Measurements from ENCODE around the gene UACA. TPM values are rescaled to one million over a fixed set of nuclear protein-coding genes. Genes with fewer than 3 reads are reported as not detected.

Gene UACA
- polyA plus RNA-seq, 1 donor (not counting 4 experiments of a cell fraction or from before 2014, with no cell fraction given), result 26.6 TPM

DNA sequence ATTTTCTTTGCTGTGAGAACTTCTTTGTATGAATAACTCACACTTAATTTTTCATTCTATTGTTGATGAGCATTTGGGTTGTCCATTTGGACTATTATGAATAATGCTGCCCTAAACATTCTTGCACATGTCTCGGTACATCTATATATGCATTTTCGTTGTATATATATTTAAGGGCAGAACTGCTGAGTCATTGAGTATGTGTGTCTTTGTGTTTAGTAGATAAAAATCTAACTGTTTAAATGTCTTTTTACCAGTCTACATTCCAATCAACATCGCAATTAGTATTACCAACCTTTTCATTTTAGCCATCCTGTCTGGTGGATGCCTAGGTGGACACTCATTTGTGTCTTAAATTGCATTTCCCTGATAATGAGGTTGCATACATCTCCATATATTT, 144.4 kb downstream of the UACA start:
- Histone ChIP-seq H3K27me3 (ENCODE audit: control insufficient read depth, extremely low read depth, insufficient read depth, low read length) (peaks cover 7% of the 10 kb centered on the region), H2AFZ (ENCODE audit: control insufficient read depth, low read length) (no peak overlapping the region), H3K79me2 (ENCODE audit: control insufficient read depth, insufficient read depth, low read length) (no peaks in the 10 kb centered on the region), H3K9me3 (ENCODE audit: control insufficient read depth, low read depth, low read length) (no peaks in the 10 kb centered on the region), H3K4me3 (ENCODE audit: control insufficient read depth in 2 of 3, extremely low read depth in 1 of 3, insufficient read depth in 2 of 3, low read depth in 1 of 3, low read length in 3 of 3) (no peak overlapping the region), H3K9me1 (ENCODE audit: control insufficient read depth, extremely low read depth, insufficient read depth, low read length) (no peaks in the 10 kb centered on the region), H3K27ac (ENCODE audit: control insufficient read depth, insufficient read depth, low read length) (no peak overlapping the region), H3K36me3 (ENCODE audit: control insufficient read depth in 2 of 2, extremely low read depth in 1 of 2, insufficient read depth in 2 of 2, low read length in 2 of 2) (no peaks in the 10 kb centered on the region), H3K9ac (ENCODE audit: control insufficient read depth, extremely low read depth, insufficient read depth, low read length) (no peak overlapping the region), H3K4me2 (ENCODE audit: control insufficient read depth, extremely low read depth, insufficient read depth, low read depth, low read length) (no peak overlapping the region), H4K20me1 (ENCODE audit: control insufficient read depth, extremely low read depth, insufficient read depth, low read length) (no peaks in the 10 kb centered on the region), H3K4me1 (ENCODE audit: control insufficient read depth, extremely low read depth, insufficient read depth, low read length) (no peaks in the 10 kb centered on the region)
- no peak for TF ChIP-seq EZH2 (IDR thresholded peaks at IDR 0.05; ENCODE audit: low read length)
- DNase-seq (ENCODE audit: low read depth, low spot score) (no peak), FAIRE-seq (no peak)
- dilution Hi-C loops (cut with MboI; ENCODE audit: extremely low pct_ligation_motif_present, low sequenced_read_pairs), result no loop called here

- Histone ChIP-seq H3K36me3 (ENCODE audit: control insufficient read depth in 2 of 2, extremely low read depth in 1 of 2, insufficient read depth in 2 of 2, low read length in 2 of 2) (no peaks in the 10 kb centered on the region), H3K27me3 (ENCODE audit: control insufficient read depth, extremely low read depth, insufficient read depth, low read length) (peaks cover 7% of the 10 kb centered on the region), H3K9me1 (ENCODE audit: control insufficient read depth, extremely low read depth, insufficient read depth, low read length) (no peaks in the 10 kb centered on the region), H3K4me1 (ENCODE audit: control insufficient read depth, extremely low read depth, insufficient read depth, low read length) (no peaks in the 10 kb centered on the region), H3K27ac (ENCODE audit: control insufficient read depth, insufficient read depth, low read length) (no peak overlapping the region), H4K20me1 (ENCODE audit: control insufficient read depth, extremely low read depth, insufficient read depth, low read length) (no peaks in the 10 kb centered on the region), H3K79me2 (ENCODE audit: control insufficient read depth, insufficient read depth, low read length) (no peaks in the 10 kb centered on the region), H3K4me2 (ENCODE audit: control insufficient read depth, extremely low read depth, insufficient read depth, low read depth, low read length) (no peak overlapping the region), H3K9me3 (ENCODE audit: control insufficient read depth, low read depth, low read length) (no peaks in the 10 kb centered on the region), H2AFZ (ENCODE audit: control insufficient read depth, low read length) (no peak overlapping the region), H3K9ac (ENCODE audit: control insufficient read depth, extremely low read depth, insufficient read depth, low read length) (no peak overlapping the region), H3K4me3 (ENCODE audit: control insufficient read depth in 2 of 3, extremely low read depth in 1 of 3, insufficient read depth in 2 of 3, low read depth in 1 of 3, low read length in 3 of 3) (no peak overlapping the region)
- TF ChIP-seq EZH2 (IDR thresholded peaks at IDR 0.05; ENCODE audit: low read length), result no peak
- TF ChIP-seq, protein P1, sequence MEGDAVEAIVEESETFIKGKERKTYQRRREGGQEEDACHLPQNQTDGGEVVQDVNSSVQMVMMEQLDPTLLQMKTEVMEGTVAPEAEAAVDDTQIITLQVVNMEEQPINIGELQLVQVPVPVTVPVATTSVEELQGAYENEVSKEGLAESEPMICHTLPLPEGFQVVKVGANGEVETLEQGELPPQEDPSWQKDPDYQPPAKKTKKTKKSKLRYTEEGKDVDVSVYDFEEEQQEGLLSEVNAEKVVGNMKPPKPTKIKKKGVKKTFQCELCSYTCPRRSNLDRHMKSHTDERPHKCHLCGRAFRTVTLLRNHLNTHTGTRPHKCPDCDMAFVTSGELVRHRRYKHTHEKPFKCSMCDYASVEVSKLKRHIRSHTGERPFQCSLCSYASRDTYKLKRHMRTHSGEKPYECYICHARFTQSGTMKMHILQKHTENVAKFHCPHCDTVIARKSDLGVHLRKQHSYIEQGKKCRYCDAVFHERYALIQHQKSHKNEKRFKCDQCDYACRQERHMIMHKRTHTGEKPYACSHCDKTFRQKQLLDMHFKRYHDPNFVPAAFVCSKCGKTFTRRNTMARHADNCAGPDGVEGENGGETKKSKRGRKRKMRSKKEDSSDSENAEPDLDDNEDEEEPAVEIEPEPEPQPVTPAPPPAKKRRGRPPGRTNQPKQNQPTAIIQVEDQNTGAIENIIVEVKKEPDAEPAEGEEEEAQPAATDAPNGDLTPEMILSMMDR (optimal IDR thresholded peaks at IDR 0.05 in 1 of 3, IDR thresholded peaks at IDR 0.05 in 1 of 3, conservative IDR thresholded peaks at IDR 0.05 in 1 of 3; ENCODE audit: extremely low read depth in 1 of 3, insufficient read depth in 2 of 3, low read length in 3 of 3), result no peak
- DNase-seq (ENCODE audit: low read depth, low spot score), result no peak
- FAIRE-seq, result no peak
- dilution Hi-C loops (cut with MboI; ENCODE audit: extremely low pct_ligation_motif_present, low sequenced_read_pairs), result no loop called here
Measured at GRCh38 chr15:70617911-70618287, 145.5 kb downstream of the UACA start.
